DMS114 treated with DMSO at 0.1 percent for 48 hours (cell line): Measurements from ENCODE around the gene CDH22.

ENCODE experiments used
- DNase-seq: peaks from one replicate; lab custom pipeline; 2025; ENCODE audit not compliant: unreplicated experiment; lab: John Stamatoyannopoulos, UW

CDH22 gene

GRCh38 chr20:46344488-46345162 is 36.3 kb upstream of the CDH22 start:
- no peak for DNase-seq

GRCh38 chr20:46343975-46344357 is 35.7 kb upstream of the CDH22 start:
- no peak for DNase-seq

GRCh38 chr20:46343348-46343974 is 35.2 kb upstream of the CDH22 start:
- DNase-seq, result no peak

GRCh38 chr20:46342451-46343347 is 34.4 kb upstream of the CDH22 start:
- no peak for DNase-seq

- DNase-seq, result no peak
These were observed 33.7 kb upstream of the CDH22 start for GRCh38 chr20:46342010-46342378.

GRCh38 chr20:46341074-46342009 is 33.0 kb upstream of the CDH22 start:
- no peak for DNase-seq

GRCh38 chr20:46339037-46339436 is 30.7 kb upstream of the CDH22 start:
- DNase-seq, result no peak

GRCh38 chr20:46336735-46337134 is 28.4 kb upstream of the CDH22 start:
- no peak for DNase-seq

- DNase-seq, result no peak
These were observed 26.1 kb upstream of the CDH22 start for GRCh38 chr20:46334303-46334904.

- DNase-seq, result no peak
These were observed 25.1 kb upstream of the CDH22 start for GRCh38 chr20:46333161-46333991.

- DNase-seq, result no peak
These were observed 24.3 kb upstream of the CDH22 start for GRCh38 chr20:46332373-46333160.

- DNase-seq, result no peak
These were observed 23.5 kb upstream of the CDH22 start for GRCh38 chr20:46331611-46332361.

- DNase-seq, result no peak
These were observed 22.6 kb upstream of the CDH22 start for GRCh38 chr20:46330831-46331371.

- DNase-seq, result no peak
These were observed 21.9 kb upstream of the CDH22 start for GRCh38 chr20:46330072-46330763.

- no peak for DNase-seq
These were observed 20.0 kb upstream of the CDH22 start for GRCh38 chr20:46328200-46328882.

GRCh38 chr20:46327557-46327956 is 19.3 kb upstream of the CDH22 start:
- no peak for DNase-seq

GRCh38 chr20:46325789-46326188 is 17.5 kb upstream of the CDH22 start:
- DNase-seq, result no peak
